HCT116 (cell line): ENCODE results near the gene EXD2. TPM values are rescaled to one million over a fixed set of nuclear protein-coding genes. Genes with fewer than 3 reads are reported as not detected.

Experiments
- ATAC-seq: fragments of 200-7000 bp; cut with Tn5 transposase; 2 replicates; pipeline ENCODE4 v1.9.1; 2020; ENCODE audit warnings: mild to moderate bottlenecking, moderate library complexity
- BruUV-seq: library from RNA; stranded (reverse); fragments of 400-500 nt; replicated peaks from 2 replicates; lab custom pipeline; 2021; lab: Mats Ljungman, UMichigan
- CTCF ChIA-PET: fragments of 300-600 bp; sonication (Branson Sonifier 250); formaldehyde crosslinking; loops from one replicate; lab custom pipeline; 2021; ENCODE audit warnings: antibody characterized with exemption; lab: Charles Lee
- POLR2A ChIA-PET: fragments of 300-600, 350-600 bp; sonication (Branson Sonifier 250); formaldehyde crosslinking; loops from one replicate; lab custom pipeline; 2021; ENCODE audit warnings: antibody characterized with exemption; lab: Charles Lee
- RAD21 ChIA-PET, 2 experiments: fragments of 300-600 bp; sonication (Branson Sonifier 250); formaldehyde crosslinking; loops; one replicate each; lab custom pipeline; 2023; ENCODE audit warnings: low total read pairs in 2 of 2; ENCODE audit not compliant: uncharacterized antibody in 2 of 2, unreplicated experiment in 2 of 2, low non-redundant PET in 1 of 2; lab: Charles Lee
- DNase-seq: peaks from one replicate; pipeline ENCODE4 v3.0.0-alpha.2; 2010; ENCODE audit warnings: low read depth, low spot score
- H2AFZ ChIP-seq: fragments of 200-600 bp; shearing (Covaris generic), sonication (generic); 2 replicates; pipeline ENCODE4 v1.6.1; 2017; ENCODE audit warnings: low read depth, mixed run types, mixed read lengths, antibody characterized with exemption, low read length; ENCODE audit not compliant: poor library complexity, severe bottlenecking
- H3K27ac ChIP-seq: 2 replicates; pipeline ENCODE4 v1.5.1; 2012; ENCODE audit warnings: low read depth, low read length
- H3K27me3 ChIP-seq: fragments of 200-600 bp; sonication (generic); 2 replicates; pipeline ENCODE4 v1.6.1; 2016; ENCODE audit warnings: mixed run types, low read length, mixed read lengths; ENCODE audit not compliant: insufficient read depth
- H3K36me3 ChIP-seq, 2 experiments: fragments of 200-500 bp in 1 of 2; fragments of 200-600 bp in 1 of 2; sonication (Bioruptor generic) in 1 of 2; sonication (generic) in 1 of 2; 2 replicates each; pipeline versions ENCODE4 v1.5.1 to v1.6.1; 2014 to 2016; ENCODE audit warnings: low read length in 2 of 2, inconsistent platforms in 1 of 2, mixed read lengths in 1 of 2, mixed run types in 1 of 2; ENCODE audit not compliant: insufficient read depth in 2 of 2, control insufficient read depth in 1 of 2
- H3K4me1 ChIP-seq, 2 experiments: fragments of 200-600 bp in 1 of 2; sonication (generic) in 1 of 2; 2 replicates each; pipeline versions ENCODE4 v1.5.1 to v1.6.1; 2012 to 2017; ENCODE audit warnings: low read length in 2 of 2, inconsistent platforms in 1 of 2, mild to moderate bottlenecking in 1 of 2, mixed read lengths in 1 of 2, mixed run types in 1 of 2, moderate library complexity in 1 of 2; ENCODE audit not compliant: insufficient read depth in 2 of 2, control insufficient read depth in 1 of 2
- H3K4me2 ChIP-seq: fragments of 200-600 bp; sonication (generic); 2 replicates; pipeline ENCODE4 v1.6.1; 2017; ENCODE audit warnings: mixed run types, low read length, mixed read lengths
- H3K4me3 ChIP-seq, 2 experiments: fragments of 200-600 bp in 1 of 2; sonication (generic) in 1 of 2; replicated peaks in 1 of 2; 2 replicates each; pipeline ENCODE4 v1.5.1; 2011 to 2016; ENCODE audit warnings: low read length in 2 of 2, control low read depth in 1 of 2, low read depth in 1 of 2, mild to moderate bottlenecking in 1 of 2, mixed read lengths in 1 of 2, mixed run types in 1 of 2
- H3K79me2 ChIP-seq: fragments of 200-600 bp; sonication (generic); 2 replicates; pipeline ENCODE4 v1.6.1; 2017; ENCODE audit warnings: mild to moderate bottlenecking, mixed run types, low read length, moderate library complexity, mixed read lengths; ENCODE audit not compliant: insufficient read depth
- H3K9ac ChIP-seq: fragments of 200-600 bp; sonication (generic); 2 replicates; pipeline ENCODE4 v1.6.1; 2016; ENCODE audit warnings: low read length, mixed read lengths
- H3K9me2 ChIP-seq: fragments of 200-600 bp; sonication (generic), shearing (Covaris generic); 2 replicates; pipeline ENCODE4 v1.6.1; 2017; ENCODE audit warnings: mixed run types, mild to moderate bottlenecking, moderate library complexity; ENCODE audit not compliant: insufficient read depth
- H3K9me3 ChIP-seq, 2 experiments: fragments of 200-500 bp in 1 of 2; fragments of 200-600 bp in 1 of 2; sonication (Bioruptor generic) in 1 of 2; sonication (generic) in 1 of 2; 2 replicates each; pipeline ENCODE4 v1.6.1; 2014 to 2017; ENCODE audit warnings: low read length in 2 of 2, mixed read lengths in 2 of 2, inconsistent platforms in 1 of 2, low read depth in 1 of 2, mild to moderate bottlenecking in 1 of 2, mixed run types in 1 of 2, moderate library complexity in 1 of 2; ENCODE audit not compliant: control insufficient read depth in 1 of 2, insufficient read depth in 1 of 2
- H4K20me1 ChIP-seq: fragments of 200-600 bp; sonication (generic), shearing (Covaris generic); 2 replicates; pipeline ENCODE4 v1.6.1; 2017; ENCODE audit warnings: mixed run types, mild to moderate bottlenecking, moderate library complexity; ENCODE audit not compliant: insufficient read depth
- EZH2phosphoT487 ChIP-seq: fragments of 200-600 bp; IDR thresholded peaks from 2 replicates; pipeline ENCODE4 v1.6.1; 2018; ENCODE audit warnings: antibody characterized with exemption, borderline replicate concordance
- FOSL1 ChIP-seq: IDR thresholded peaks from 2 replicates; pipeline ENCODE4 v1.6.1; 2012; ENCODE audit warnings: low read depth
- JUND ChIP-seq: IDR thresholded peaks from 2 replicates; pipeline ENCODE4 v1.6.1; 2012
- MAX ChIP-seq: IDR thresholded peaks from 2 replicates; pipeline ENCODE4 v1.6.1; 2012
- POLR2A ChIP-seq: IDR thresholded peaks from 2 replicates; pipeline ENCODE4 v1.7.0; 2011; ENCODE audit warnings: borderline replicate concordance; ENCODE audit not compliant: insufficient read depth, insufficient read length; ENCODE audit errors: extremely low read depth
- SP1 ChIP-seq: IDR thresholded peaks from 2 replicates; pipeline ENCODE4 v1.6.1; 2012; ENCODE audit warnings: low read depth
- SRF ChIP-seq: IDR thresholded peaks from 2 replicates; pipeline ENCODE4 v1.6.1; 2012; ENCODE audit warnings: low read depth
- ZNF274 ChIP-seq: fragments of 200-500 bp; sonication (Bioruptor generic); IDR thresholded peaks from 2 replicates; pipeline ENCODE4 v1.6.1; 2014; ENCODE audit warnings: mild to moderate bottlenecking, low read depth, low read length, inconsistent platforms
- intact Hi-C: fragments of 100-400 bp; cut with micrococcal nuclease; formaldehyde crosslinking; loops from 2 replicates; pipeline ENCODE4 v1.10.0; 2022
- total RNA-seq: library from RNA; stranded (reverse); gene quantifications from one replicate; pipeline ENCODE4 v1.2.1, GENCODE V29; 2021; ENCODE audit not compliant: unreplicated experiment
- TF ChIP-seq, protein P1 (sequence below), 3 experiments: fragments of 200-600 bp in 1 of 3; sonication (generic) in 1 of 3; IDR thresholded peaks in 2 of 3; conservative IDR thresholded peaks in 1 of 3; 2 replicates each; pipeline ENCODE4 v1.5.1; 2012 to 2017; ENCODE audit warnings: low read depth in 2 of 3, low read length in 2 of 3, antibody characterized with exemption in 1 of 3, borderline replicate concordance in 1 of 3, control low read depth in 1 of 3, mild to moderate bottlenecking in 1 of 3, mixed read lengths in 1 of 3, mixed run types in 1 of 3, moderate library complexity in 1 of 3; ENCODE audit not compliant: insufficient read depth in 1 of 3

The EXD2 gene
- total RNA-seq, 1 experiment from 2014 or later: 20.2 TPM

DNA sequence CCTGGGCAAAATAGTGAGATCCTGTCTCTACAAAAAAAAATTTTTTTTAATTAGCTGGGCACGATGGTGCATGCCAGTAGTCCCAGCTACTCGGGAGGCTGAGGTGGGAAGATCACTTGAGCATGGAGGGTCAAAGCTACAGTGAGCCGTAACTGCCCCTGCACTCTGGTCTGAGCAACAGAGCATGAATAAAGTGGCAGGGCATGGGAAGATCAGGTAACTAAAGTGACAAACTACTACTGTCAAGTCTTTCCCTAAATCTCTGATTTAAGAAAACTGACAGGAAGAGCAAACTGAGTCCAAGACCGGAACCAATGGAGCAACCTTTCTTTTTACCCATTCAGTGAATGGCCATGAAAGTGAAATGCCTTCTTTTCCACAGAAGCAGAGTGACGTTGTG lies 49.2 kb upstream of the EXD2 start:
- DNase-seq (no peak), ATAC-seq (no peak)
- no peak overlapping the region for H2AFZ ChIP-seq
- H3K9ac ChIP-seq: no peak overlapping the region
- no peaks in the 10 kb centered on the region for H3K9me2 ChIP-seq
- H3K27ac ChIP-seq: no peak overlapping the region
- H3K36me3 ChIP-seq: no peaks in the 10 kb centered on the region
- no peak overlapping the region for H3K4me2 ChIP-seq
- no peaks in the 10 kb centered on the region for H3K4me1 ChIP-seq
- intact Hi-C loops: no loop called here
- H4K20me1 ChIP-seq: no peaks in the 10 kb centered on the region
- TF ChIP-seq JUND: no peak
- BruUV-seq: no TSS peak
- POLR2A ChIA-PET: no interaction called here
- H3K9me3 ChIP-seq: no peaks in the 10 kb centered on the region
- H3K27me3 ChIP-seq: no peaks in the 10 kb centered on the region
- no peak overlapping the region for H3K4me3 ChIP-seq
- CTCF ChIA-PET: interaction anchor here (1.7 kb wide), 1 partner anchor 13 kb away, joined by 6 read pairs; no protein-coding TSS in a partner anchor
- RAD21 ChIA-PET: no interaction called here
- H3K79me2 ChIP-seq: peaks cover 36% of the 10 kb centered on the region

DNA sequence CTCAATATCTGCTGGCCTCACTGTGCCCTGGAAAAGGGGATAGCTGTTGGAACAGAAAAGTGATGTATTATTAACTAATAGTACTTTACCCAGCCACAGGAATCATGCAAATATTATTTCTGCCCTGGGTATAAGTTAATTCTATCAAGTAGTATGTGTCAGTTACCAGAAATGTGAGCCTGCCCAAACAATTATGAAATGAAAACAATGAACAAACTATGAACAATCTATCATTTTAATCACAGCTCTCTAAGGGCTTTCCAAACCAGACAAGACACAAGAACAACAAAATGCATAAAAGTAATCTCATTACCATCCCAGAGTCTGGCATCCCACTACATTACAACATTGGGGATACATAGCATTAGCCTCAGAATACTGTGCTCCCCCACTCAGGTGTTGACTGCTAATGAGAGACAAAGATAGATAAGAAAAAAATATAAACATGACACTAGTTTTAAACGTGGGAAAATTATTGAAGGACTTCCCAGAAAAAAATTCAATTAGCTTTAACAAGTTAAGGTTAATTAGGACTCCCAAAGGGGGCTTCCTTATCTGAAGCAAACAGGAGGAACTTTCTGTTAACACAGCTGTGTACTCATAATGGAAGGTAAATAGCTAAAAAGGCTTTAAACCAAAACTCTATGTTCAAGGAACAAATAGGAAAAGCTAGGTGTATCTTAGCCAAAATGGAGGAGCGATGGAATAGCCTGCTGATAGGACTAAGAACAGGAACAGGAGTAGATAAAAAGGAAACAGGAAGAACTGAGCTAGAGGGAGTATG lies 41.6 kb upstream of the EXD2 start:
- peaks cover 55% of the 10 kb centered on the region for H3K79me2 ChIP-seq
- TF ChIP-seq ZNF274: no peak
- no peak for TF ChIP-seq EZH2phosphoT487
- TF ChIP-seq FOSL1: no peak
- no peak for TF ChIP-seq MAX
- TF ChIP-seq, protein P1, sequence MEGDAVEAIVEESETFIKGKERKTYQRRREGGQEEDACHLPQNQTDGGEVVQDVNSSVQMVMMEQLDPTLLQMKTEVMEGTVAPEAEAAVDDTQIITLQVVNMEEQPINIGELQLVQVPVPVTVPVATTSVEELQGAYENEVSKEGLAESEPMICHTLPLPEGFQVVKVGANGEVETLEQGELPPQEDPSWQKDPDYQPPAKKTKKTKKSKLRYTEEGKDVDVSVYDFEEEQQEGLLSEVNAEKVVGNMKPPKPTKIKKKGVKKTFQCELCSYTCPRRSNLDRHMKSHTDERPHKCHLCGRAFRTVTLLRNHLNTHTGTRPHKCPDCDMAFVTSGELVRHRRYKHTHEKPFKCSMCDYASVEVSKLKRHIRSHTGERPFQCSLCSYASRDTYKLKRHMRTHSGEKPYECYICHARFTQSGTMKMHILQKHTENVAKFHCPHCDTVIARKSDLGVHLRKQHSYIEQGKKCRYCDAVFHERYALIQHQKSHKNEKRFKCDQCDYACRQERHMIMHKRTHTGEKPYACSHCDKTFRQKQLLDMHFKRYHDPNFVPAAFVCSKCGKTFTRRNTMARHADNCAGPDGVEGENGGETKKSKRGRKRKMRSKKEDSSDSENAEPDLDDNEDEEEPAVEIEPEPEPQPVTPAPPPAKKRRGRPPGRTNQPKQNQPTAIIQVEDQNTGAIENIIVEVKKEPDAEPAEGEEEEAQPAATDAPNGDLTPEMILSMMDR (IDR thresholded peaks at IDR 0.05 in 2 of 3, conservative IDR thresholded peaks at IDR 0.05 in 1 of 3; ENCODE audit: borderline replicate concordance in 1 of 3, insufficient read depth in 1 of 3, low read depth in 2 of 3, low read length in 2 of 3): no peak
- no peak for TF ChIP-seq SP1
- TF ChIP-seq POLR2A: no peak
- TF ChIP-seq SRF: no peak
- no peak for DNase-seq
- BruUV-seq: no TSS peak
- H3K4me1 ChIP-seq: peaks cover 15 to 21% of the 10 kb centered on the region in 2 experiments
- ChIA-PET RAD21 (no interaction called here), CTCF (interaction anchor here (1.2 to 2.9 kb wide), 2 partner anchors 15 to 20 kb away, joined by 3 to 18 read pairs; no protein-coding TSS in a partner anchor), POLR2A (no interaction called here)
- no peaks in the 10 kb centered on the region for H3K27me3 ChIP-seq
- no peak overlapping the region for H3K9ac ChIP-seq
- H3K4me2 ChIP-seq: no peak overlapping the region
- no peak overlapping the region for H3K27ac ChIP-seq
- no peaks in the 10 kb centered on the region for H3K9me2 ChIP-seq
- H2AFZ ChIP-seq: no peak overlapping the region
- ATAC-seq: no peak
- intact Hi-C loops: no loop called here
- H3K9me3 ChIP-seq: no peaks in the 10 kb centered on the region
- no peaks in the 10 kb centered on the region for H4K20me1 ChIP-seq
- 0 out of 4 replicates have a peak, but pooled peaks cover 3 to 6% of the 10 kb centered on the region in 2 experiments for H3K36me3 ChIP-seq
- H3K4me3 ChIP-seq: no peak overlapping the region
